RWPE2 (cell line): ENCODE data around the gene TAS1R2.
"Not testable (repeated sequence)": the region's sequence is repeated elsewhere in the genome, so short reads cannot be mapped to it uniquely, and the experiment has no call there.

Experiments used
- ATAC-seq: fragments of 200-7000 bp; cut with Tn5 transposase; 3 replicates; pipeline ENCODE4 v1.9.1; 2021; ENCODE audit warnings: low read depth
- DNase-seq: peaks from one replicate; pipeline ENCODE4 v3.0.0-alpha.2; 2020; ENCODE audit warnings: low spot score
- H3K27ac ChIP-seq: fragments of 450-650 bp; 2 replicates; pipeline ENCODE4 v1.5.1; 2017; ENCODE audit warnings: mild to moderate bottlenecking; ENCODE audit not compliant: poor library complexity, severe bottlenecking
- H3K27me3 ChIP-seq: fragments of 250-450 bp; sonication (Bioruptor Pico); 2 replicates; pipeline ENCODE4 v1.5.1; 2021; ENCODE audit warnings: mild to moderate bottlenecking, moderate library complexity; ENCODE audit not compliant: insufficient read depth, poor library complexity, severe bottlenecking
- H3K36me3 ChIP-seq: fragments of 250-450 bp; sonication (Bioruptor Pico); 2 replicates; pipeline ENCODE4 v1.5.1; 2020; ENCODE audit warnings: low read depth, mild to moderate bottlenecking, moderate library complexity
- H3K4me1 ChIP-seq: fragments of 250-450 bp; sonication (Bioruptor Pico); 2 replicates; pipeline ENCODE4 v1.5.1; 2021; ENCODE audit warnings: mild to moderate bottlenecking, moderate library complexity; ENCODE audit not compliant: insufficient read depth, poor library complexity, severe bottlenecking
- H3K4me3 ChIP-seq: fragments of 250-450 bp; sonication (Bioruptor Pico); 2 replicates; pipeline ENCODE4 v1.5.1; 2021; ENCODE audit warnings: mild to moderate bottlenecking, moderate library complexity; ENCODE audit not compliant: severe bottlenecking
- H3K9me3 ChIP-seq: fragments of 250-450 bp; sonication (Bioruptor Pico); 2 replicates; pipeline ENCODE4 v1.5.1; 2021; ENCODE audit warnings: mild to moderate bottlenecking, moderate library complexity; ENCODE audit not compliant: severe bottlenecking
- TF ChIP-seq, protein P1 (sequence below): fragments of 450-650 bp; IDR thresholded peaks from one replicate; pipeline ENCODE4 v1.5.1; 2017; ENCODE audit warnings: mild to moderate bottlenecking, moderate library complexity; ENCODE audit not compliant: poor library complexity, severe bottlenecking

The TAS1R2 gene

DNA sequence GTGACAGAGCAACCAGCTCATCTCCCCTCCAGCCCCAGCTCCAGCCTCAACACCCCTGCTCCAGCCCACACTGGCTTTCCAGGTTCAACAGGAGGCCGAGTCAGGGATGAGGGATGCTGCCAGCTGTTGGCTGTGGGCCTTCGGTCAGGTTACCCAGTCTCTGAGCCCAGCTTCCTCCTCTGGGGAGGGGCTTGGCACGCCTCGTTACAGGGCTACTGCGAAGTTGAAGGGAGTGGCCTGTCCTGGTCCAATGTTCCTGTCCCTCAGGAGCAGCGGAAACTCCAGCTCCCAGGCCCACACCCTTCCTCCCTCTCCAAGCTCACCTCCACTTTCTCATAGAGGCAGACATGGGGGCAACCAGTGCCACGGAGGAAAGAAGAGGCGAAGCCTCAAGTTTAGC, 15.1 kb upstream of the TAS1R2 start:
- Histone ChIP-seq H3K27me3 (no peaks in the 10 kb centered on the region), H3K9me3 (no peaks in the 10 kb centered on the region), H3K36me3 (no peaks in the 10 kb centered on the region), H3K4me1 (no peaks in the 10 kb centered on the region), H3K27ac (no peak overlapping the region), H3K4me3 (no peak overlapping the region)
- no peak for ATAC-seq
- DNase-seq: no peak
- TF ChIP-seq, protein P1, sequence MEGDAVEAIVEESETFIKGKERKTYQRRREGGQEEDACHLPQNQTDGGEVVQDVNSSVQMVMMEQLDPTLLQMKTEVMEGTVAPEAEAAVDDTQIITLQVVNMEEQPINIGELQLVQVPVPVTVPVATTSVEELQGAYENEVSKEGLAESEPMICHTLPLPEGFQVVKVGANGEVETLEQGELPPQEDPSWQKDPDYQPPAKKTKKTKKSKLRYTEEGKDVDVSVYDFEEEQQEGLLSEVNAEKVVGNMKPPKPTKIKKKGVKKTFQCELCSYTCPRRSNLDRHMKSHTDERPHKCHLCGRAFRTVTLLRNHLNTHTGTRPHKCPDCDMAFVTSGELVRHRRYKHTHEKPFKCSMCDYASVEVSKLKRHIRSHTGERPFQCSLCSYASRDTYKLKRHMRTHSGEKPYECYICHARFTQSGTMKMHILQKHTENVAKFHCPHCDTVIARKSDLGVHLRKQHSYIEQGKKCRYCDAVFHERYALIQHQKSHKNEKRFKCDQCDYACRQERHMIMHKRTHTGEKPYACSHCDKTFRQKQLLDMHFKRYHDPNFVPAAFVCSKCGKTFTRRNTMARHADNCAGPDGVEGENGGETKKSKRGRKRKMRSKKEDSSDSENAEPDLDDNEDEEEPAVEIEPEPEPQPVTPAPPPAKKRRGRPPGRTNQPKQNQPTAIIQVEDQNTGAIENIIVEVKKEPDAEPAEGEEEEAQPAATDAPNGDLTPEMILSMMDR: no peak

DNA sequence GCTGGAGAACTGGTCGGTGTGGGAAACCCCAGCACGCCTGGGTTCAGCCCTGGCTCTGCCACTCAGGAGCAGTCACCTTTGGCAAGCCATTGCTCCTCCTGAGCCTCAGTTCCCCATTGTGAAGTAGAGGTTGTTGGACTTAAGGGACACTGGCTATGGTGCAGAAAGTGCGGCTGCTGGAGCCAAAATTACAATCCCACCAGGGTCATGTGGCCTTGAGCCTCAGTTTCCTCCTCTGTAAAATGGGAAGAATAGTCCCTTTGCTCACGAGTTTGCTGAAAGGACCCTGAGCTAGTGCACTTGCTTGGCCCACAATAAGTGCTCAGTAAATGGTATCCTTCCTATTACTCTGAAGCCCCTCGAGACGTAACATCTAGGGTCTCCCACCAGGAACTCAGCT, 14.6 kb upstream of the TAS1R2 start:
- no peaks in the 10 kb centered on the region for H3K4me1 ChIP-seq
- no peak overlapping the region for H3K27ac ChIP-seq
- no peak for DNase-seq
- H3K9me3 ChIP-seq: no peaks in the 10 kb centered on the region
- ATAC-seq: no peak
- H3K27me3 ChIP-seq: no peaks in the 10 kb centered on the region
- no peak overlapping the region for H3K4me3 ChIP-seq
- TF ChIP-seq, protein P1: no peak
- no peaks in the 10 kb centered on the region for H3K36me3 ChIP-seq

DNA sequence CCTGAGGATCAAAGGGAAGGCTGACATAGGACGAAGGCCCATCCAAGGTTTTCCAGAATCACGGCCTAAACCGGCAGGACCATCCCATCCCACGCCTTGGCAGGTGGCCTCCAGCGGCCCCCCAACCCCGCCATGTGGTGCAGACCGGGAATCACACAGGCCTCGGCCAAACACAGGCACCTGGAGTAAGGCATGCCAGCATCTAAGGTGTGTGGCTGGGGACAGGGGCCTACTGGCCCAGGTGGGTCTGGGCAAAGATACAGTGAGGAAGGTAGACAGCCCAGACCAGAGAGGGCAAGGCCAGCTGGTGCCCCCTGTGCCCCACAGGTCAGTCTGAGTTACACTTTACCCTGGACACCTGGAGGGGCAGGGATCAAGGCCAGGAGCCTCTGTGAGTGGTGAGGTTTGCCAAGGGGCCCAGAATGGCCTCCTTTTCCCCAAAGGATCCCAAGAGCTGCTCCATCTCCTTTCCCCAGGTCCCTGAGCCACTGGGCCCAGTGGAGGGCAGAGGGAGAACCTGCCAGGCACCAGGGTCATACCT, 12.7 kb upstream of the TAS1R2 start:
- Histone ChIP-seq H3K36me3 (no peaks in the 10 kb centered on the region), H3K27me3 (no peaks in the 10 kb centered on the region), H3K9me3 (no peaks in the 10 kb centered on the region), H3K4me1 (no peaks in the 10 kb centered on the region), H3K4me3 (no peak overlapping the region), H3K27ac (no peak overlapping the region)
- no peak for DNase-seq
- no peak for ATAC-seq
- TF ChIP-seq, protein P1: no peak

DNA sequence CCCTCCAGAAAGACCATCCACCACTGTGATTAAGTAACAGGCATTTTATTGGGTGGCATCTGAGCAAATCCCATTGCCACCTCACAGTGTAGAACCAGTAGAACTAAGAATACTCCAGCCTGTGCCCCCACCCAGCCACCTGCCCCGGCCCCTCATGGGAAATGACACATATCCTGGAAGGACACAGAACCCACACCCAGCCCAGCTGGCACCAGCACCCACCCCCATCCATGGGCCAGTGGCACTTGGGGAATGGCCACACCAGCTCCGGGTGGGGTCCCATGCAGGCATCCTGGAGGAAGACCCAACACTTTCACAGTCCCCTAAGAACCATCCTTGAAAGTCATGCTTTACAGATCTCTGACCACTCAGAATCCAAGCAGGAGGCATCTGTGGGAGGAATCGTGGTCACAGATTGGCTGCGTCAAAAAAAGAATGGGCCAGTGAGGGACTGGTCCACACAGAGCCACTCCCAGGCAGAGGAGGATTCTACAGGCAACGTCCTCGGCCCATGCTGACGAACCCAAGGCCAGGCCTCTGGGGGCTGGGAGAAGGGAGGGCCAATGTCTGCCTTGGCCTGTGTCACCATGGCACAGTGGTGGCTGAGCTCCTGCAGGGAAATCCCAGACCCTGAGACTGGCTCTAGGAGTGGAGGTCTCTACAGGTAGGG, 12.1 kb upstream of the TAS1R2 start:
- Histone ChIP-seq H3K27ac (no peak overlapping the region), H3K9me3 (no peaks in the 10 kb centered on the region), H3K4me3 (no peak overlapping the region), H3K27me3 (no peaks in the 10 kb centered on the region), H3K4me1 (no peaks in the 10 kb centered on the region), H3K36me3 (no peaks in the 10 kb centered on the region)
- ATAC-seq (no peak), DNase-seq (no peak)
- TF ChIP-seq, protein P1: no peak

DNA sequence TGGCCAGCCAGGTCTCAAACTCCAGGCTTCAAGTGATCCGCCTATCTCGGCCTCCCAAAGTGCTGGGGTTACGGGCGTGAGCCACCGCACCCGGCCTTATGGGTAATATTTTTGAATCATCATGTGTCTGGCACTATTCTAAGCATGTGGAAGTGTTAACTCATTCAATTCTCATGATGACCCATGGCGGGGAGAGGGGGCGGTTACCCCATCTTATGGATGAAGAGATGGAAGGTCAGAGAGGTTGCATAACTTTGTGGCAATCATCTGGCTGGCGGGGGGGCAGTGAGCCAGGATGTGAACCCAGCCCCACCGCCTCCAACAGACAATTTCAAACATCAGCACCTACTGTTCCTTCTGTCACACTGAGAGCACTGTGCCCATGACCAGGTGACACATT, 11.5 kb upstream of the TAS1R2 start:
- DNase-seq: no peak
- no peaks in the 10 kb centered on the region for H3K4me1 ChIP-seq
- H3K9me3 ChIP-seq: no peaks in the 10 kb centered on the region
- H3K27me3 ChIP-seq: no peaks in the 10 kb centered on the region
- H3K27ac ChIP-seq: no peak overlapping the region
- no peak overlapping the region for H3K4me3 ChIP-seq
- TF ChIP-seq, protein P1: no peak
- no peak for ATAC-seq
- H3K36me3 ChIP-seq: no peaks in the 10 kb centered on the region

DNA sequence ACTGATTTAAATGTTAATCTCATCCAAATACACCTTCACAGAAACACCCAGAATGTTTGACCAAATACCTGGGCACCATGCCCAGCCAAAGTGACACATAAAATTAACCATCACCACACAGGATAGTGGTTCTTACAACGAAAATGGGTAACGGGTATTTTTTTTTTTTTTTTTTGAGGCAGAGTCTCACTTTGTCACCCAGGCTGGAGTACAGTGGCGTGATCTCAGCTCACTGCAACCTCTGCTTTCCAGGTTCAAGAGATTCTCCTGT, 11.1 kb upstream of the TAS1R2 start:
- H3K36me3 ChIP-seq, DNase-seq, H3K27me3 ChIP-seq, H3K4me3 ChIP-seq, ATAC-seq, H3K27ac ChIP-seq, H3K4me1 ChIP-seq, H3K9me3 ChIP-seq: not testable (repeated sequence)
